Measurements from ENCODE around the gene SND1.
A peak's percentile ranks its signal among the peaks of the same experiment; 100 is the strongest.

Gene SND1

DNA sequence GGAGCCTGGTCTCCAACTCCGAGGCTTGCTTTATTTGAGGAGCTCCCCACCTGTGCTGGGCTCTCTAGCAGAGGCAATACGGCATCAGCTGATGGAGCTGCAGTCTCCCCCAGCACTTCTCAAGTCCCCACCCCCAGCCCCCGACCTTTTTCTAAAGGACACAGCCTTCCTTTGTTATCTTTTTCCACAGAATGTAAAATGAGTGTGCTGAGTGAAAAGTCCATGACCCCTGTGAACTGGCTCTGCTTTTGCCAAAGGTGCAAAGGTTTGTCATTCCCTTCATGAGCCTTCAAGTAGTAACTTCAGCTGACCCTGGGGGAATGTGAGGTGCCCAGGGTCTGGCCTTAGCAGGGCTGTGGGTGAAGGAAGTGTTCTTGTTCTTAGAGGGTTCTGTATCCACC is 353.8 kb downstream of the SND1 start:
- DNase-seq, result no peak

DNA sequence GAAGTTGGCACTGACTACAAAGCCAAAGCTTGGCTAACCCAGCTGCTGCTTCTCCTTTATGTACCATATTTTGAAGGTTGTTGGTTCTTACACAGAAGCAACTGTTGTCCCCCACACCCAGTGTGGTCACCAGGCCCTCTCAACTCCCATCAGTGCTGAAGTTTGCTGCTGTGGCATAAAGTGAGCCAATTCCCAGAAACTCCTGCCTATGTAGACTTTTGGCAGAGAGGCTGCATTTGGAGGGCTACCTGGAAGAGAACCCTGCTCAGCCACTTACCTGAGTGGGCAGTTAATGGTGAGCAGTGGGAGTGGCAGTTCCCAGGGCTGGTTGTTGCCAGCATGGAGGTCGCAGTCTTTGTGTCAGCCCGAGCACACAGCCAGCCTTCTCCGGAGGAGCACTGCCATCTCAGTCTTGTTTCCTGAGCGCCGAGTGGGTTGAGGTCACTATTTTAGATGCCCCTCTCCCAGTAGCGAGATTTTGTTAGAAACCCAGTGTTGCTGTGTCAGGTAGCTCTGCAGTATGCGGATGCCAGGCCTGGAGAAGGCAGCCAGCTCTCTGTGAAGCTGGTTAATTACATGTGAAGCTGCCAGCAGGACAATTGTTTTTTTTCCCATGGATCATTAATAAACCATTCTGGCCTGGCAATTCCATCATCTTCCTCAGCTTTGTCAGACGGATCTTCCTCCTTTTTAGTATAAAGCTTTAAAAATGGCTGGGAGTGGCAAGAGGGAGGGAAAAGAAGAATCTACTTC is 354.7 kb downstream of the SND1 start:
- DNase-seq, result no peak

DNA sequence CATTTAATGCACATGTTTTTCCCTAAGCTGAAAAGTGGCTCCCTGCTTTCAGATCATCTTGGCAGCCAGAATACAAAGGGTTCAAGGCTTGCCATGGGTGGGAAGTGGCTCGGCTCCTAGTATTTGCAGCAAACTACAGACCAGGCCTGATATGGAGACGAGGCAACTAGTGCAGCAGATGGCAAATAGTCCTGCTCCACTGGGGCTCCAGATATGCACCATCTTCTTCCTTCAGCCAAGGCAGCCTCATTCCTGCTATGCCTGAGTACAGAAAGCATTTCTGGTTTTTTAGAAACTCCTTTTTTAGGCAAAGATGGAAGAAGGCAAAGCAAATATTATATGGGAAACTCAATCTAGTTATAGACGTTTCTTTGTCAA is 355.3 kb downstream of the SND1 start:
- no peak for DNase-seq

DNA sequence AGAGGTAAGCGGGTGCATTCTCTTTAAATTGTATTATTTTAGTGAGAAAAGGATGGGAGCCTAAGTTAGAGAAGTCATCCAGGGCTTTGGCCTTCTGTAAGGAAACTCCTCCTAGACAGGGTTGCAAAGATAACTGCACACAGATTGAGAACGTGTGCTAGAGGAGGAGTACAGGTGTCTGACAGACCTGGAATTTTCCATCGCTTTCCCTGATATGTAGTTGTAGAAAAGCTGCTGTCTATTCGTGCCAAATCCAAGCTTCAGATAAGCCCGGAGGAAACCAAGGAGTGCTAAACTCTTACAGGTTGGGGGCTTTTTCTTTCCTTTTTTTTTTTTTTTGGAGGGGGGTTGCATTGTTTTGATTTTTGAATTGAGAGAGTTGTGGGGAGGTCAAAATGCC is 356.1 kb downstream of the SND1 start:
- DNase-seq, result no peak

DNA sequence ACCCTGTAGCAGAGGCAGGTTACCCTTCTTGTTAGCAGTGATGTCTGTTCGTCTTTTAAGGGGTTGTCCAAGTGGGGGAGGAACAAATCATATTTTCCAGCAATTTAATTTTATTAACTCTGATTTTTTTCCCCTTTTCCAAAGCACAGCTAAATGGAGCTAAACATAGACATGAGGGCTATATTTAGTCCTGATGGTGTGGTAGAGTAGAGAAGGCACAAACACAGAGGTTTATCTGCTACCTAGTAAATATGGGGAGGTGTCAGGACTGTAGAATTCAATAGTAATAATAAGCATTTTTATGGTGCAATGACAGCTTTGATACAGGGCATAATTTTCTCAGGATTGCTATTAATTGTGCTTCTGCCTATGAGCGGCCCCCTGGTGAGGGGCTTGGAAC is 356.8 kb downstream of the SND1 start:
- no peak for DNase-seq

DNA sequence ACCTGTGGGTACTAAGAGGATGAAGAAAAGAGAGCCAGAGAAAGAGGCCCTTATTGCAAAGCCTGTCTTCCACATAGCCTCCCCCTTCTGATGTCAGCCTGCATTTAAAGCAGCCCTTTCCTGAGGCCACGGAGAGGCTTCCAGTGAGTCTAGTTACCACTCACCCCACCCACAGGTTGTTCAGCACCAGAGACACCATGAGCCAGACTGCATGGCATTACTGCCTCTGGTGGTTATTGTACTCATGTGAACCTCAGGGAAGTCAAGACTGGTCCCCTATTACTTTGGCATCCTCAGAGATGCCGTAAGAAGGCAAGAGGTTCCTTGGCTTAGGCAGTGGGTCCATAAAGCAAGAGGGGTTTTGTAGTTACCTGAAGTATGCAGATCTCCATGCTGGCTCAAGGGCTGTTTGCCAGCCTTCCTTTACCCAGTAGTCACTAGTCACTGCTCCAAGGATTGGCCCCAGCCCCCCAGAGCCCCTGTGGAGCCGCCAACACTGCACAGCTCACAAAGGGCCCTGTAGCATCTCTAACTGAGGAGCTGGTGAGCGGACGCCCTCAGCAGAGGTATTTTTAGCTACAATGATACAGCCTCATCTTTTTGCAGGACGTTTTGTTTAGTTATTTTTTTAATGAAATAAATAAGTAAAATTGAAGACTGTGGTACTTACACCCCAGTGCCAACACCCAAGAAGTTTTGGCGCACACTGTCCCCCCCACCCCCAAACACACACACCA is 358.6 kb downstream of the SND1 start:
- no peak for DNase-seq

DNA sequence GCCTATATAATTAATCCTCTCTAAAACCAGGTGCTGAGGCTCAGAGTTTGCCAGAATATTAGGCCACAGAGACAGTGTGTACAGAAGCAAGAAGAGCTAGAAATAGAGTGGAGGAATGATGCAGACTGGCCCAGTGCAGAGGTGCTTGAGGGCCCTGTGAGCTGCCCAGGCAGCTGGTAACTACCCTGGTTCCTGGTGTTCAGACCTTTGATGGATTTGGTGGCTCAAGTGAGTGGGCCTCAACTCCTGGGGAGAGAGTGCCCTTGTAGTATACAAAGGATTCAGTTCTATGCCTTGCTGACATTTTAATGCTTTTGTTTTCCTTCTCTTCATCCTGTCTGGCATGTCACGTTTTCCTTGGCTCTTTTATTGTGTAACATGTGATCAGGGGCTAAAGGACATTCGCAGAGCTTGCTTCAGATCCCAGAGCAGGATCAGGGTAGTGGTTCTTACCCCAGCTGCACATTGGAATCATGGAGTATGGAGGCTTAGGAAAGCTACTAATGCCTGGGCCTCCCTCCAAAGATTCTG is 359.2 kb downstream of the SND1 start:
- DNase-seq, result no peak

DNA sequence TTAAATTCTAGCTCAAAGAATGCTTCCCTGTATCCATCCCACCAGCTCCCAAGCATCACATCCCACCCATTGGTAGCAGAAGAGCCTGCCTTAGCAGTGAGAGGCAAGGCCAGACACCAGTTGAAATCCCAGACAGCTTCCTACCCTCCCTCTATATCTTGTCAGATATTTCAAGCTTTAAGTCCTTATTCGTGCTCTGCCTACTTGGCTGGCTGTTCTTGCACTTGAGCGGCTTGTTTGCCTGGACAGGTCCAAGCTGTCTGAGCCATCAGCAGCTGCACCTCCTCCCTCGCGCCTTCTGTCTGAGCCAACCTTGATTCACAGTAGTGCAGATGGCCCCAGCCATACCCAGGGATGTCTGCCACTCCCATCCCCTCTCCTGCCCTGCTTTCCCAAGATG is 362.8 kb downstream of the SND1 start:
- no peak for DNase-seq

DNA sequence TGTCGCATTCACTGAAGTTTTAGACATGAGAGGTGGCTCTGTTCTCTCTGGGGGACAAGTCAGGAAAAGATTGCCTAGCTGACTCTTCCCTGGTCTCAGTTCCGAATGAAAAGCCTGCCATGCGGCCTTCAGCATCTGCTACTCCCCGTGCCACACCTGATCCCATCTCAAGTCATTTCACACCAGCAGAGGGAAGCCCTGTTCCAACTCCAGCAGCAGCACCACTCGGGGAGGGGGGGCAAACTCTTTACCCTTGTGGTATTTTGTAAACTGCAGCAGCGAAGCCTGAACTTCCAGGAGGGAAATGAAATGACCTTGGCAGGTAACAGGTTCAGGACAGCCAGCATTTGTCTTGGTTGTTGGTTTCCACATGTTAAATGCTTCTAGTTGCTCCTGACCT is 365.5 kb downstream of the SND1 start:
- DNase-seq, result no peak

DNA sequence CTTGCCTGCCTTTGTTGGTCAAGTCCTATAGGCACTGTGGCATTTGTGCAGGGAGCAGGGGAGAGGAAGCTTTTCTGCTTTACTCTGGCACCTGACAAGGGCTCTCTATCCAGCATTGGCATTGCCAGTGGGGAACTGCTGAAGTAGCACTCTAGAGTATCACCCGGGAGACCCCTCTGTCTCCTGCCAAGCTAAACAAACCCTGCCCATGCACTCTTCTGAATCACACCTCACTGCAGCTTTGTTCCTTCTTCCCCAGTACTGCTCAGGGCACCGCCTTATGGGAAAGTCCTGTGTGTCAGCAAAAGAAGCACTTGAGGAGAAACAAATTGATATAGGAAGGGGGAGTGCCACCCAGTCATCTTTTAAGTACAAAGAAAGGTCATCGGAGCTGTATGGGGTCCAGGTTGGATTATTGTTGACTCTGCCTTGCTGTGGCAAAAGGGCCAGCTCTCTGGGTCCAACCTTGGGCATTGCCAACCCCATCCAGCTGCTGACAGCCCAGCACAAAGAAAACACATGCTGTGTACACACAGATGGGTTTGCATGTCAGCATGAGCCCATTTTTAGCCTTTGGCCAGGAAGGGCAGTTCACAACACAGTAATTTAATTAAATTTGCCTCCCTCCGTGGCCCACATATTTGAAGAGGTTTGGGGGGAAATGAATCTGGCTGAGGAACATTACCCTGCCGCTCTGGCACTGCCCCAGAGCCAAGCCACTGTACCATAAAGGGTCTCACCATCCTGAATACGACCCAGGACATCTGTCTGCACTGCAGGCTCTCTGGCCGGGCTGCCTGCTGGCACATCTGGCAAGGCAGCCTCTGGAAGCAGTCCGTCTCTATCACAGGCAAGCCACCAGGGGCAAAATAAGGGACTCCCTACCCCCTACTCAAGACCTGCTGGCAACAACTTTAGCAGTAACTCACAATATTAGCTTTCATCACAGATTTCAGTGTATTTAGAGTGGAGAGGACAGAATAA is 366.2 kb downstream of the SND1 start:
- no peak for DNase-seq

DNA sequence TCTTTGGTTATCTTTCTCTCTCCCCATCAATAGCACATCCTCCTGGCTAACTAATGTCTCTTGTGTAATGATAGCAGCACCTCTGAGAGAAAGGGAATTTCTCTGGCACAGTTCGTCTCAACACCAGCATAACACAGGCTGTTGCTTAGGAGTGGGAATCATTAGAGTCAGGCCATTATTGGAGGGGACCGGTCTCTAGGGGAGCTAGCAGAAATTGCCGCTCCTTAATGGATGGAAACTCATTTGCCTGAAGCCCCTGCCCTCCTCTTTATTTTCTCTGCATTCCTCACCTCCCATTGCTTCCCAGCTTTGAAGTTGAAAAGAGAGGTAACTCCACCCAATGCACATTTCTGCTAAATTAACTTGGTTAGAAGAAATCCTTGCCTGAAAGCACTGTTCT is 367.3 kb downstream of the SND1 start:
- no peak for DNase-seq

DNA sequence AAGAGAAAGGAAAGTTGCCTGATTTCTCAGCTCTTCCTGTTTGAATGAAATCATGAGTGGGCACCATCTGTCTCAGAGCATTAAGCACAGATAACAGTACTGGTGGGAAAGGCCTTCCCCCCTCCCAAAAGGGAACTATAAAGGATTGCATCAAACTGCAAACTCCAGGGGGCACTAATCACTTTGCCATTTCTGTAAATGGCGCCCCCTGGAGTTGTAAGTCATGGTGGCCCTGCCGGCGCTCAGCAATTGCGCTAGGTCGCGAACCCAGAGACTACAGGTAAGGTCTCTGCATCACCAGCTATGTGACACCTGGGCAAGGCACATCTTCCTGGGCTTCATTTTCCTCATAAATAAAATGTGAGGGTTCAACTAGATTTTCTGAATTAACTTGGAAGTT is 368.2 kb downstream of the SND1 start:
- no peak for DNase-seq

DNA sequence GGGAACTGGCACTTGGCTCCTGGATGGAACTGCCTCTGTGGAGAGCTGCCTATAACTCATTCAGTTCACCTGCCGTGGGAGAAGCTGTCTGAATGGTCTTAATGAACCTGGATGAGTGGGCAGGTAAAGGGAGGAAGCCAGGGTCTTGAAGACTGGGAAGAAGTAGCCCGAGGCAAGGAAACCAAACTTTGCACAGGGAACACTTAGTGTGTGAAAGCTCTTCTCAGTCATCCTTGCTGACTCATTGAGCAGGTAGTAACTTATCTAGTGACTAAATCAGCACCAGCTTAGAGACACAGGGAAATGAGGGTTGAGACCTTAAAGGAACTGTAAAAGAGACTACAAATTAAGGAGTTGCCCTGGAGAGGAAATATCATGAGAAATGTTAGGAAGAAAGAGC is 369.4 kb downstream of the SND1 start:
- no peak for DNase-seq

DNA sequence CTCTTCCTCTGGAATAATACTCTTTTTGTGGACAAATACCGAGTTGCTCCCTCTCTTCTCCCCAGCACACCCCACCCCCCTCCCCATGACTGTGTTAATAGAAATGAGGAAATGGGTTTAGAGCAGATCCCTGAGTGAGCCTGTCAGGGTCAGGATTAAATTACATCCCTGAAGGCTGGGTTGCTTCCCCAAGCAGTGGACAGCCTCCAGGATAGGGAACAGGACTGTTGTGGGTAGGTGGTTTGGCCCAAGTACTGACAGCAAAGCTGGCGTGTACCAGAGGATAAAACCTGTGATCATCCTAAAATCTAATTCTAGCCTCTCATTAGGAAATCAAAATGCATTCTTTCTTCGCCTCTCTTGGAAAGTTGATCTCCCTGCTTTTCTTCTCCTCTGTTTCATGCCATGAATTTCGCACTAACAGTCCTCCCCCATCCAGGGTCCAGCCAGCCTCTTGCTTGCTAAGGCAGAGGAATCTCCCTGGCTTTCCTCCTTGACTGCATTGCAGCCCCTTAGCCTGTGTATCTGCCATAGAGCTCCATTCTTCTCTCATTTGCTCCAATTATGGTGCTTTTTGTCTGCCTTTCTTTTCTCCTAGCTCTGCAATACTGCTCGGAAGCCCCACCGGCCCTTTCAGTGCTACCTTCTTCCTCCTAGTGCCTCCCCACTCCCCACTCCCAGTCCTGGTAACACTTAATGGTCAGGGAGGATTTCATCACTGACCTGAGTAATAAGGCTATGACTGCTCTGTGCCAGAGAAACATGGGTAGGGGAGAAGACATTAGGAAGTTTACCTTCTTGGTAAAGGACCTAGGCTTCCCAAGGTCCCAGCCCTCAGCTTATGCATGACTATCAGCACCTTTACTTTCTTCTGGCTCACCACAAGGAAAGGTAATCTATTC is 370.9 kb downstream of the SND1 start:
- DNase-seq, result peak; percentile 83

DNA sequence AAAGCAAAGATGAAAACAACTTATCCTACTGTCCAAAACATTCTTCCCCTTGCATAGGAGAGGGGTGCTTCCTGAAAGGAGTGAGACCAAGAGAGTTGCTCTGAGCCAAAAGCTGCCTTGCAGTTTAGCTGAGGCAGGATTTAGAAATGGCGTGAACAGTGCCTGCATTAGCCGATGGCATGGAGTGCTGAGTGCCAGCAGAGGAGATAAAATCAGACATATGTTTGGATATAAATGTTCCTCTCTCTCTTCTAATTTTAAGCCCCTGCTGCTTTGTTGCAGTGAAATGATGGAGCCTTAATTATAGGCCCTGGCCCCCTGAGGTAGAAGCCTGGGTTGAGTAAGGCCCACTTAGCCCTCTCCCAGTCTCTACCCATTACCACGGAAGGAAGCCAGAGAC is 372.2 kb downstream of the SND1 start:
- DNase-seq, result no peak

DNA sequence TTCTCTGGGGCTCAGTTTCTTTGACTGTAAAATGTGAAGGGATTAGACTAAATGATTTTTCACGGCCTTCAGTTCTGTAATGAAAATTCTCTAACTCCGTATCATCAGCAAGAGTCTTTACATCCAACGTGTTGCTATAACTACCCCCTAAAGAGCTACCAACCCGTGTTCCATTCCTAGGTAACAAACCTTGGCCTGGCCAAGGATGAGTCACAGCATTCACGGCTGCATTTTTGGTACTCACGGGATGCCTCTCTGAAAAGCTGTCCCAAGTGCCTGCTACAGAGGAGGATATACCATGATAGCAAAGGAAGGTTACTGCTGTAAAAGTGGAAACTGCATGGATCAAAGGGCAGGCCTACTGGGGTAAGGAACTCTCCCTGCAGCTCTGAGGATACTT is 373.4 kb downstream of the SND1 start:
- DNase-seq, result peak; percentile 78

DNA sequence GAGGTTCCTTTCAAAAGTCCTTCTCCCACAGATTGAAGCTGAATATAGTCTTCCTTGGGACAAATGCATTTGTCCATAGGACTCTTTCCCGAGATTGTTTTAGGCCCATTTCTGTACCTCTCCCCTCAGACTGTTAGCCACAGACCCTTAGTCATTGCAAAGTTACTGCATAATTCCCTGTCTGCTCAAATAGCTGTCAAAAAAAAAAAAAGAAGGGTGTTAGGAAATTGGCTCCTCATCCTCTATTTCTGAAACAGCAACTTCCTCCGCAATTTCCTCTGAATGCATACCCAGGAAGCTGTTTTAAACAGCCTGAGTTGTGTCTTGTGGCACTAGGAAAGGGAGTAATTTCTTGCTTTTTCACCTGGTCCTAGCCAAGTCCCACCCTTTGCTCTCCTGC is 373.8 kb downstream of the SND1 start:
- DNase-seq, result peak; percentile 18

DNA sequence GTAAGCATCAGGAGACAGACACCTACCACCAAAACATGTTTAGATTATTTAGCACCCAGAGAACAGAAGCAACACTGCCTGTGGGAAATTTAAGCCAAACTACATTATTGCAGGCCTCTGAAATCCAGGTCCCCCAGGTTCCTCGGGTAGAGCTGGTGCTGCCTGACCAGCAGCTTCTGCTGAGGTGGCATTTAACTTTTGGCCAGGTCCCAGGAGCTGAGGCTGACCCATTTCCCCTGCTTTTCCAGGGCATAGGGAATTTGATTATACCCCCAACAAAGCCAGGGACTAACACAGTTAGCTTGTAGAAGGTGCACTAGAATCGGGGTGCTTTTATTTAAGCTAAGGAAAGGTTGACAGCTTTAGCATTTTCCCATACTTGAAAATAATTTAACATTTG is 374.6 kb downstream of the SND1 start:
- DNase-seq, result no peak

DNA sequence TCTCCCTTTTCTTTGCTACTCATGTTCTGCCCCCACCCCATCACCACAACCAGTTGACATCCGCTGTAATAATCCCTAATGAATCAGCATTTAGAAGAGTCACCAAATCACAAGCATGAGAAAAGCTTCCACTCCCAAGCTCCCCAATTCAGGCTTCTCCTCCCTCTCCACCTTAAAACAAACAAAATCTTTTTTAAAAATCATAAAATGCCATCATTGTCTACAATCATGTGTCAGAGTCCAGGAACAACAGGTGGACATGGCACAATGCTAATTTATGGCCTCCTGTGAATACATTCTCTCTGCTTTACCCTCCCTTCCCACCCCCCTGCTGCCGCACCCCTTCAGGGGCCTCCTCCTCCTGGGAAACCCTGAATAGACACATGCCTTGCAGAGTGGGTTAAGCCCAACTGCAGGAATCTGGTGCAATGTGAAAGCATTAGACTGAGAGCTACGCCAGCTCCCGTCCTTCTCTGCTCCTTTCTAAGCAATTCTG is 375.5 kb downstream of the SND1 start:
- DNase-seq, result peak; percentile 27

DNA sequence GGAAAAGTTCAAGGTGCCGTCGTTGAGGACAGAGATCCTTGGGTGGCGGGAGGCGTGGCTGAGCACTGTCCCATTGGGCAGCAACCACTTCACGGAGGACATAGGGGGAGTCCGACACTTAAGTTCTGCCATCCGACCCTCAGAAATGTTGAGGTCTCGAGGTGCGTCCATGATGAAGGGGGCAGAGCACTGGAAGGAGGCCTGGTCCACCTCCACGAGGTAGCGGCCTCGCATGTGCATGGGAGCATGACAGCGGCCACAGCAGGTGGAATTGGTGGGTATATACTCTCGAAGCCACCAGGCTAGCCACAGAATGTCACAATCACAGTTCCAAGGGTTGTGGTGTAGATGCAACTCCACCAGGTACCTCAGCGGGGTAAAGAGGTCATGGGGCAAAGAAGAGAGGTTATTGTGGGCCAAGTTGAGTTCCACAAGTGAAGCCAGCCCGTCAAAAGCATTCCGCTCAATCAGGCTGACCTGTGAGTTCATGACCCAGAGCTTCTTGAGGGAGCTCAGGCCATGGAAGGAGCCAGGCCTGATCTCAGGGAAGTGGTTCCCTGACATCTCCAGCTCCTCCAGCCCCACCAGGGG is 377.5 kb downstream of the SND1 start:
- DNase-seq, result no peak

DNA sequence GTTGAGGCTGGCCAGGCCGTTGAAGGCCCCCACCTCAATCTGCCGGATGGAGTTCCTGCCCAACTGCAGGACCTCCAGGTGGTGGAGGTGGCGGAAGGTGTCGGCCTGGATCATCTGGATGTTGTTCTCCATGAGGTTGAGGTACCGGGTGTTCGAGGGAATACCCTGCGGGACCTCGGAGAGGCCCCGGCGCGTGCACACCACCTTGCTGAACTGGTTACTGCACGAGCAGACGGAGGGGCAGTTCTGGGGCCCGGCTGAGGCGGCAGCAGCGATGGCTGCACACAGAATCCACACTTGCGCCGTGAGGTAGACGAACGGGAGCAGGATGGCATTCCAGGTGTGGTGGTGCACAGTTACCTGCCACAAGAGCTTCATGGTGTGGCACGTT is 378.3 kb downstream of the SND1 start:
- DNase-seq, result no peak
